Fibroblast of skin of left biceps (primary cell): ENCODE data around the gene MEF2A.
"Not testable (repeated sequence)": the region's sequence is repeated elsewhere in the genome, so short reads cannot be mapped to it uniquely, and the experiment has no call there.

Experiments used
- DNase-seq, 2 experiments: peaks; one replicate each; pipeline ENCODE4 v3.0.0-alpha.2; 2013; ENCODE audit warnings: low read depth in 2 of 2

MEF2A gene

DNA sequence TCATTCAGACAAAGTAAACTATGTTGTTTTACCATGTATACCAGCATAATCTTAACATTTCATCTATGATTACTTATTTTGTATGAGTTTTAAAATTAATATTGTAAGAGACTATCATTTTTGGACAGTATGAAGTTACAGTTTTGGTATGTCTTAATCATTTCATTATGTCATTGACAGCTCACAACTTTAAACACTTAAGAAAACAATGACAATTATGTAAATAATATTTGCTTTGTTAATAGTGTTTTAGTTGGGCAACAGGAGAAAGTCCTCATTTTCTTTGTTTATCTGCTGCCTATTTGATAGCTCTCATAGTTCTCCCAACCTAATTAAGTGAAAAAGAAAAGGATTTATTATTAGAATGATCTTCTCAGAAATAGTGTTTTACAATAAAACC is 80.2 kb downstream of the MEF2A start:
- no peak for DNase-seq

- DNase-seq: no peak
Measured at GRCh38 chr15:99651023-99651807, 85.4 kb downstream of the MEF2A start.

- no peak for DNase-seq
Measured at GRCh38 chr15:99656205-99656604, 90.4 kb downstream of the MEF2A start.

- no peak for DNase-seq
Measured at GRCh38 chr15:99657996-99658395, 92.2 kb downstream of the MEF2A start.

DNA sequence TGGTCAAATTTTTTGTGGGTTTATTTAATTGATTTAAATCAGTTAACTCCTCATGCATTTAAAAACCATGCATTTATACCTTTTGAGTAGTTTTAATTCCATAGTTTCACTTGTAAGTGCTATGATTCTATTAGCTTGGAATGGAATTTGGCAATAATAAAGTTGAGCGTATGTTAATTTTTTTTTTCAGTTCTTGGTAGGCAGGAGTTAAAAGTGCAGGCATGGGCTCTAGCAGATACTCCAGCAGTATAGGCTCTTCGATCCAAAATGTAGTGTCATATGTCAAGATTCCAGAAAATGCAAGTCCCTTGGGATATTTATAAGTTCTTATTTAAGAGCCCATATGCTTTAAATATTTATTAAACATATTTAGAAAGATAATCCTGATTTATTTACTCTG is 97.1 kb downstream of the MEF2A start:
- DNase-seq: peak; percentile 35 to 44

GRCh38 chr15:99666073-99666472 is 100.3 kb downstream of the MEF2A start:
- not testable (repeated sequence) for DNase-seq

DNA sequence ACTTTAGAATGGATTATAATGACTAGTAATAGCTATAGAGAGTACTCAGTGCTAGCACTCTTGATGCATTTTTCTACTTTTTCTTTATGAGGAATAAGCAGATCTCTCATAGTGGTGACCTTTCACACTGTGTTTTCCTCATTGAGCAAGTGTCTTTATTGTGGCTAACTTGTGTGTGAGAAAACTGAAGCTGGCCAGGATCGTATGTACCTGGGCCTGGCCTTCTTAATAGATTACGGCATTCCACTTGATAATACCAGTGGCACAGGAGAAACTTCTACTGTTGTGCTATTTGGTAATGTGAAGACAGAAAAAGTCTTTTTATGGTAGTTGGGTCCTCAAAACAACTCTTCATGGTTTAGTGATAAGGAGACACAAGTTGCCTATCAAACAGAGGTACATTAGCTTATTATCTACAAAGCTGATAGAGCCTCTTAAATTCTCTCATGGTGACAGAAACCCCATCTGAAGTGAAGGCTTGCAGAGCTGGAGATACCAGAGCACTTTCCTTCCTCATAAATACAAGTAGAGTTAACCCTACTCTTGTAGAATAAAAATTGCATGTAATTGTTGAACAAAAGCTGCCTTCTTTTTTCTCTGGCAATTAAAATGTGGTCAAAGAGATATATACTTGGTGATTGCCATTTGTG is 102.9 kb downstream of the MEF2A start:
- DNase-seq: no peak

DNA sequence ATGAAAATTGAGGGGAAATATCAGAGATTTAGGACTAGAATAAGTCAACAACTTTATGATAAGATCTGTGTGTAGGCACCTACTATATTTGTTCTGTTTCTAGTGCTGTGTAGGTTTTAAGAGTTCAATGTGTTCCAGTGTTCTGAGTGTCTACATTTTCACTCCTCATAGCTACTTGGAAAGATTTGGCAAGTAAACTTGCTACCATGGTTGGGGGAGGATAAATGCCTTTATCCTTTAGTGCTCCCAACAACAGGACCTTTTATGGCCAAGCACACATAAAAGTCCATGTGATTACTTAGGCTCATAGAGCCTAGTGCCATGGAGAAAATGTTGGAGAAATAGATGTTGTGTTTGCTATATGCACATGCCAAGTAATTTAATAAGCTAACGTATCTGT is 103.5 kb downstream of the MEF2A start:
- no peak for DNase-seq

- DNase-seq: no peak
Measured at GRCh38 chr15:99671926-99672635, 106.3 kb downstream of the MEF2A start.

- DNase-seq: no peak
Measured at GRCh38 chr15:99673111-99673510, 107.3 kb downstream of the MEF2A start.

DNA sequence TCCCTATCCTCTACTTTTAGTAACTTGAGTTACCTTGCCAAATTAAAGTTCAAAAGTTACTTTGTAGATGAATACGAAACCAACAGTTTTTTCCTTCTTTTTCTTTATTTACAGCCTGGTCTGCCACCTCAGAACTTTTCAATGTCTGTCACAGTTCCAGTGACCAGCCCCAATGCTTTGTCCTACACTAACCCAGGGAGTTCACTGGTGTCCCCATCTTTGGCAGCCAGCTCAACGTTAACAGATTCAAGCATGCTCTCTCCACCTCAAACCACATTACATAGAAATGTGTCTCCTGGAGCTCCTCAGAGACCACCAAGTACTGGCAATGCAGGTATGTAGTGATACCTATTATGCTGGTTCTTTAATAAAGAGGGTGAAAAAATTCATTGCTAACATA is 108.5 kb downstream of the MEF2A start:
- DNase-seq: no peak

- DNase-seq: no peak
Measured at GRCh38 chr15:99677540-99678134, 111.9 kb downstream of the MEF2A start.

DNA sequence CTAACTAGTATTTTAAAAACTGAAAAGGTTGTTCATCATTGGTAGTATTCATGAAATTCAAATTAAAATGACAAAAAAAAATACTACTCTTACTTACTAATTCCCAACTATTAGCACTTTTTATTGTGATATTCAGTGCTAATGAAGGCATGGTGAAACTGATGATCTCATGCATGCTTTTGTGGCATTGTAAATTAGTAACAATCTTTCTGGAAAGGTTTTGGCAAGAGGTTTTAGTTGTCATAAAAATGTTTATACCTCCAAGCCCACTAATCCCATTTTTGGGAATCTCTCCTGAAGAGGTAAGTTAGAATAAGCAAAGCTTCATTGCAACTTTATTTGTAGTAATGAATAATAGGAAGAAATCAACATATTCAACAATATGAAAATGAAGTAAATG is 114.5 kb downstream of the MEF2A start:
- no peak for DNase-seq

DNA sequence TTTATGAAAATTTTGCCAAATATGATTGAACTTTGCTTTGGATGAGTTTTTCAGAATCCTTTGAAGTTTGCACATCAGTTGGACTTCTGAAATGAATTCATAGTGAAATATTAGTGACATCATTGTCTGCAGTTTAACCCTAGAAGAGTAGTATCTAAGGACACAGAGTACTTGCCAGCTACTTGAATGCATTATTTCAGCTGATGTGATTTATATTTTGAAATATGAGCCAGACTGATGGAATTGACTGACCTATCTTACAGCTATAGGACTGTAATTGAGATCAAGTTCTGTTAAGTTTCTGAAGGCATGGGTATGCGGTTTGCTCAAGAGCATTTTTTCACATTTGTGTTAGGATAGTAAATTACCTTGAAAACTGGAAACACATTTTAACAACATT is 116.2 kb downstream of the MEF2A start:
- DNase-seq: no peak

DNA sequence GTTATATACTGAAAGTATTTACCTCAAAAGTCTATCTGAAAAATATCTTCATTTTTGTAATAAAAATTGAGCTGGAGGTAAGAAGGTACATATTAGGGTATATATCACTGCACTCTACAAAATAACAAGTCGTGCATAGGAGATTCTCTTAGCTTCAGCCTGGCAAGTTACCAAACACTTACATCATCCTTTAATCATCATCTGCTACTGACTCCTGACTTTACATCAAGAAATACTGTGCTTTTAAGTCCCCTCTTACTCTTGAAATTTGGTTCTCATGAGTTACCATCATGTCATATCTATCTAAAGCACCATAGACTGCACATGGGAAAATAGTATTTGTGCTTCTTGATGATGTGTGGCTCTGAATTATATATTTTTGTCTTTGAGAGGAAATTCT is 116.7 kb downstream of the MEF2A start:
- peak; percentile 66 to 69 for DNase-seq

DNA sequence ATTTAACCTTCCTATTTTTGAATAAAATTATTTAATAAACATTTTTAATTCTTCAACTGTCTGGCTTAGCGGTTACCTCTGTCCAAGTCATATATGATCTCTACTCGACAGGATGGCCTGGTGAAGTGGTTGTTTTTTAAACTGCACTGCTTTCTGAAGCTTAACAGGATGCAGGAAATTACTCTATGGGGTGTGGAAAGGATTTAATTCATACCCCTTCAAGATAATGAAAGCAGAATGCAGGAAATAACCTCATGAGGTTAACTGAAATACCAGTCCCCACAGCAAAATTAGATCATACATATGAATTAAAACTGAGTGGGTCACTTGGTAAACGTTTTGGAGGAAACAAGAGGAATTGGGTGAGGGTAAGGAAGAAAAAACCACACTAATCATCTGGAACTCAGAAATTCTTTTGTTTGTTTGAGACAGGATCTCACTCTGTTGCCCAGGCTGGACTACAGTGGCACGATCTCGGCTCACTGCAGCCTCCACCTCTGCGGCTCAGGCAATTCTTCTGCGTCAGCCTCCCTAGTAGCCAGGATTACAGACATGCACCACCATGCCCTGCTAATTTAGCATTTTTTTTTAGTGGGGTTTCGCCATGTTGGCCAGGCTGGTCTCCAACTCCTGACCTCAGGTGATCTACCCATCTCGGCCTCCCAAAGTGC is 117.4 kb downstream of the MEF2A start:
- peak; percentile 30 to 33 for DNase-seq

DNA sequence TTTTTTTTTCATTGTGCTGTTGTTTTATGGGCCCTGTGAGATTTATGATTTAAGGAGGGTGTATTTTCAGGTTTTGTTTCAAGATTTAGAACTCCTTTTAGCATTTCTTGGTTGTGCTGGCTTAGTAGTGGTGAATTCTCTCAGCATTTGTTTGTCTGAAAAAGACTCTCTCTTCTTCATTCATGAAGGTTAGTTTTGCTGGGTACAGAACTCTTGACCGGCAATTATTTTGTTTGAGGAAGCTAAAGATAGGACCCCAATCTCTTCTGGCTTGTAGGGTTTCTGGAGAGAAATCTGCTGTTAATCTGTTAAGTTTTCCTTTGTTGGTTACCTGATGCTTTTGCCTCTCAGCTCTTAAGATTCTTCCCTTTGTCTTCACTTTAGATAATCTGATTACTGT is 120.5 kb downstream of the MEF2A start:
- DNase-seq: no peak

- DNase-seq: no peak
Measured at GRCh38 chr15:99692825-99693224, 127.0 kb downstream of the MEF2A start.

- no peak for DNase-seq
Measured at GRCh38 chr15:99696096-99696495, 130.3 kb downstream of the MEF2A start.

DNA sequence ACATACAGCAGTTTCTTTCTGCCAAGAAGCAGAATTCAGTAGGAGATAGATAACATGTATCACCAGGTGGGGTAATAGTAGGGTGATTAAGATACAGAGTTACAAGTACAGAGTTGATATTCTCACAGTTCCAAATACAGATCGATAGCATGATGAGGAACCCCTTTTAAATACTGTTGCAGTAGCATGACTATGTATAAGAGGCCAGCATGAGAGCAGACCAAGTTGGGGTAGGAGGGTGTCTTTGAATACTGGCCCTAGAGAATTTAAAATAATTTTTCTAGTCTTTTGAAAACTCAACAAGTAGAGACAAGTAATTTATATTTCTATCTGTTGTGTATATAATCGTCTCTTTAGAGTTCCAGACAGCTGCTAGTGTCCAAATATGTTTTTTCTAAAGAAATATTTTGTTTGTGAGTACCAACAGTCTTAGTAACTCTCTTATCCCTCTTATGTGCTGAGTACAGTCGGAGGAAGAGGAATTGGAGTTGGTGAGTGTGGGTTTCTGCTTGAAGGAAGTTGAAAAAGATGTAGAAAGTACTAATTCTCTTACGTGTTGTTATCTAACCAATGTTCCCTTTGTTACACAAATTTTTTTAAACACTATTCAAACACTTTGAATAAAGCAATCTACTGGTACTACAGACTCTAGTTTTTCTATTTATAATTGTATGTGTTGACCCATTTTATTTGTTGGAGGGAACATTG is 137.3 kb downstream of the MEF2A start:
- no peak for DNase-seq
